GM21515 (cell line): ENCODE results near the gene C1RL.

ENCODE experiments used
- ATAC-seq: cut with Tn5 transposase; IDR thresholded peaks from one replicate; pipeline ENCODE4 v1.9.1; 2021; ENCODE audit not compliant: unreplicated experiment

Gene C1RL

GRCh38 chr12:7108796-7109571 lies at the start of gene C1RL:
C1RL (minus strand) TSS chr12:7109214; CDS start chr12:7109180, 34 bp downstream.
- ATAC-seq: no peak

DNA sequence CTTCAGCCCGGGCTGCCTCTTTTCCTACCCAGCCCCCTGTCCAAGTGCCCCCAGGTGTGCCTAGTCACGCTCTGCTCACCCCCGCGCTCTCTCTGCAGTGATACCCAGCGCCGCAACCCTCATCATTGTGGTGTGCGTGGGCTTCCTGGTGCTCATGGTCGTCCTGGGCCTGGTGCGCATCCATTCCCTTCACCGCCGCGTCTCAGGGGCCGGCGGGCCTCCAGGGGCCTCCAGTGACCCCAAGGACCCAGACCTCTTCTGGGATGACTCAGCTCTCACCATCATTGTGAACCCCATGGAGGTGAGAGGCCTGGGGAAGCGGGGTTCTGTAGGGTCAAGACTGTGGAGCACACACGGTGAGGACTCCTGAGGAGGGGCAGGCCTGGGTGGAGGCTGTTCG lies 48.4 kb upstream of the C1RL start:
- no peak for ATAC-seq

DNA sequence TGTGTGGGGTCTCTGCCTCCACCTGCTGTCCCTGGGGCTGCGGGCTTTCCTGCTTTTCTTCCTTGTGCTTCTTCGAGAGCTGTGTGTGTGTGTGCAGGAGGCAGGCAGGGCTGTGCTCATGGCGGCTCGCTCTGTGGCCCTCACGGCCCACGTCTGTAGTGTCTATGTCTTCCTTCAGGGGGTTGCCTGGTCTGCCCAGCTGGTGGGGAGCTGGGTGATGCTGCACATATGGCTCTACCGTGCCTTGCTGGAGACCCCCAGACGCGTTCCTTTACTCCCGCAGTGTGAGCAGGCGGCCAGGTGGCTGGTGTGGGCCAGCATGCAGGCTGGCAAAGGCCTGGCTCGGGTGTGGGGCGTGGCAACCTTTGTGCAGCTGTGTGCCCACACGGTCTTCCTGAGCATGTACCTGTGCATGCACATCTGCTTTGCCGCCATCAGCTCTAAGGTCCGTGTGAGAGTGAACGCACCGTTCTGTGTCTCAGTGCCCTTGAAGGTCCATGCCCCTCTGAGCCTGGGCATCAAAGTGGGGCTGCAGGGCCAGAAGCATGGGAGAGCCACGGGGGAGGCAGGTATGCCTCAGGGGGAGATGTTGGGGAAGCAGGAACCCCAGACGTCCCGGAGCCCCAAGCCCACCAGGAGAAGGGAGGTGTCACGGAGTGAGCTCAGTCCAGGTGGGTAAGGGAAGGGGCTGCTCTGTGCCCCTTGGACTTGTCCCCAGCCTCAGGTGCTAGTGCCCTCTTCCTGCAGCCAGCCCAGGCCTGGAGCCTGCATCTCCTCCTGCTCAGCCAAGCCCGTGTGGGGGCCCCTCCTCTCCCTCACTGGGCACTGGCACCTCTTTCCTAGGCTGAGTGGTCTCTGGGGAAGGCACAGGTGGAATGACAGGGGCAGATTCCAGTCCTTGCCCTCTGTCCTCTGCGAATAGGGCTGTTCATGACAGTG lies 47.5 kb upstream of the C1RL start:
- no peak for ATAC-seq

DNA sequence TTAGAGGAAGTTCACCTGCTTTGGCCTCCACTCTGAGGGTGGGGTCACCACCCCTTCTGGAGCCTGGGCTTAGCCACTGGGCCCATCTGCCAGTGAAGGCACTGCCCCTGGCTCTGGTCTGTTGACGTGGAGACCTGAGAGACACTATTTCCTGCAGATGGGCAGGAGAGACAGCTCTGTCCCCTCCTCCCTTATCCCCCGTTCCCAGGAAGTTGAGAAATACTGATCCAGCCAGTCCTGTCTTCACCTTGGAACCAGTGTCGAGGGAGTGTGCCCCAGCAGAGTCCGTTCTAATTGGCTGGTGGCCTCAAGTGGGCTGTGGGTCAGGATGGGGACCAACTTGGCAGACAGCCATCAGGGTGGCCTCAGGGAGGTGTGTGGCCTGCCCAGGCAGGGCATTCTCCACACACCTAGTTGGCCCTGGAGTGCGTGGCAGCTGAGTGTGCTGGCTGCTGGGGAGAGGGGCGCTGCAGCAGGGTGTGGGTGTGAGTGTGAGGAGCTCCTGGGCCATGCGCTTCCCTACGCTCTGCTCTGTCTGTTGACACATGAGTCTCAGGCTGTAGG lies 46.5 kb upstream of the C1RL start:
- no peak for ATAC-seq

DNA sequence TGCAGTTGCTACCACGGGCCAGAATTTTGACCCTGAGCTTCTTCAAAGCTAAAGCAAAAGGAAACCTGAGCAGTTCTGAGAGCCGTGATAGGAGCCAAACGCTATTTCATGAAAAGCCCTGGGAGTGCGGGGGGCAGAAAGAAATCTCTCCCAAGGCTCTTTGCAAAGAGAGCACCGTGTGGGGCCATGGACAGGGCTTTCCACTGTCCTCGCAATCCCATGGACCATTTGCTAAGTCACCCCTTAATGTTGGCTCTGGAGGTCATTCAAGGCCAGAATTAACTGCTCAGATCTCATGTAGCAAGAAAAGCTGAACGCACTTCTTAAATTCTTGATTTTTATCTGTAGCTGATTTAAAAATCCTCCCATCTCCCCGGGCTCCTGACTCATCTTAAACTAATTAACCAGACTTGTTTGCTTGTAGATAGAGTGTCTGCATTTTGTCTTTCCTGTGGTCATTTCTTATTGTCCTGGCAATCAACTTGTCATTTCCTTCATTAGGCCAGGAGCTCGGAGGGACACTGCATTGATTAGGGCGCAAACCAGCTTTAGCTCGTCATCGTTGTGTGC lies 46.0 kb upstream of the C1RL start:
- ATAC-seq: no peak

- ATAC-seq: no peak
Observed at GRCh38 chr12:7154042-7154441, 45.0 kb upstream of the C1RL start.

GRCh38 chr12:7152818-7153217 lies 43.8 kb upstream of the C1RL start:
- no peak for ATAC-seq

DNA sequence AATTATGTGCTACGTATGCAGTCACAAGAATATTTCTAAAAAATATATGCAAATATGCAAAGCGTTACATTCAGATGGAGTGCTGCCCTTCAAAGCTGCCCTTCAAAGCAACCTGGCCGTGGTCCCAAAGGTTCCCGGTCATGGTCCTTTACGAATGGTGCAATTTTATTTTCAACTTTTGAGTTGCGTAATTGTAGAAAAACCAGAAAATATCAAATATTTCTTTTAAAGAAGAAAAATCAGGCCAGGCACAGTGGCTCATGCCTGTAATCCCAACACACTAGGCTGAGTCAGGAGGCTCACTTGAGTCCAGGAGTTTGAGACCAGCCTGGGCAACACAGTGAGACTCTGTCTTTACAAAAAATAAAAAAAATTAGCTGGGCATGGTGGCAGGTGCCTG lies 42.5 kb upstream of the C1RL start:
- no peak for ATAC-seq

GRCh38 chr12:7150841-7151240 lies 41.8 kb upstream of the C1RL start:
- ATAC-seq: no peak

DNA sequence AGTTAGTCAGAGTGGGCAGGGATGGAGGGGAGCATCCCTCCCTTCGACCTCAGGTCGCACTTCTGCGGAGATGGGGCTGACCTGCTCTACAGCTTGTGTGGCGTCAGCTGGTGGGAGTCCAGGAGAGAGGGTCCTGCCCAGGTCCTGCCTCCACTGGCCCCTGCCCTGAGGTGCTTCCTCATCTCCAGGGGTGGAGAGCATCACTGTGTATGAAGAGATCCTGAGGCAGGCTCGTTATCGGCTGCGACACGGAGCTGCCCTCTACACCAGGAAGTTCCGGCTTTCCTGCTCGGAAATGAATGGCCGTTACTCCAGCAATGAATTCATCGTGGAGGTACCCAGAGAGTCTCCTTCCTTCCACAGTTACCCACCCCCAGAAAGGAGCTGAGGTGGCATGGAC lies 41.3 kb upstream of the C1RL start:
- ATAC-seq: no peak

- ATAC-seq: no peak
Observed at GRCh38 chr12:7146906-7147305, 37.9 kb upstream of the C1RL start.

DNA sequence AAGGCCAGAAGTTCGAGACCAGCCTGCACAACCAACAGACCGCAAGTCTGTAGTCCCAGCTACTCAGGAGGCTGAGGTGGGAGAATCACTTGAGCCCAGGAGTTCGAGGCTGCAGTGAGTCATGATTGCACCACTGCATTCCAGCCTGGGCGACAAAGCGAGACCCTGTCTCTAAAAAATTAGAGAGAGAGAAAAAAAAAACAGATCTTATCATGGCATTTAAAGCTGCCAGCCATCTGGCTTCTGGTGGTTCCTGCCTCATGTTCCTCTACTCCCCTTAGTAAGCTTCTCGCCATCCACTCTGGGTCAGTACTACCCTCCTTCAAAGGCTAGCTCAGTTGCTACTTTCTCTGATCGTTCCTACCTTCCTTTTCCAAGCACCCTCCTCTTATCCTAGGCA lies 37.2 kb upstream of the C1RL start:
- no peak for ATAC-seq

GRCh38 chr12:7145671-7146070 lies 36.7 kb upstream of the C1RL start:
- ATAC-seq: no peak

GRCh38 chr12:7144414-7145120 lies 35.6 kb upstream of the C1RL start:
- no peak for ATAC-seq

GRCh38 chr12:7143564-7143963 lies 34.5 kb upstream of the C1RL start:
- ATAC-seq: no peak

GRCh38 chr12:7142809-7143465 lies 33.9 kb upstream of the C1RL start:
- no peak for ATAC-seq

DNA sequence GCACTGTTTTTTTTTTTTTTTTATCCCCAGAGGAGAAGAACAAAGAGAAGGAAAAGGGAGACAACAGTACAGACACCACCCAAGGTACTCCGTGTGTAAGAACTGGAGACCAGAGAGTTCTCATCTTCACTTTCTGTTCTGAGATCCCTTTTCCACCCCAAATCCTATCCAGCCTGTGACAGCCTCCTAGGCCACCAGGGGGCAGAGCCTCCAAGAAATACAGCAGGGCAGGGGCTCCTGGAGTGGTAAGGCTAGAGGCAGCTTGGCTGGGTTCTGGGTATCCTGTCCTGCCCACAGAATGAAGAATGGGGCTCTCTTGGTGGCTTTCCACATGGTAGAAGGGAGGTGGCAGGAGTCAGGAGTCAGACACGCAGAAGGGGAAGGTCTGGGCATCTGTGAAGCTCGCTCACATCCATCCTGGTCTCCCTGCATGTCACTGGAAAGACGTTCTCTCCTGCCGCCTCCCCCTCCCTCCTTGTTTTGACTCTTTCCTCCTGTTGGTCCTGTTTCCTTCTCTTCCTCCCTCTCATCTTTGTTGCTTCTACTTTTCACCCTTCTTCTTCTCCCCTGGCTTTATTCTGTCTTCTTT lies 33.1 kb upstream of the C1RL start:
- ATAC-seq: no peak

- ATAC-seq: no peak
Observed at GRCh38 chr12:7141351-7142005, 32.5 kb upstream of the C1RL start.

DNA sequence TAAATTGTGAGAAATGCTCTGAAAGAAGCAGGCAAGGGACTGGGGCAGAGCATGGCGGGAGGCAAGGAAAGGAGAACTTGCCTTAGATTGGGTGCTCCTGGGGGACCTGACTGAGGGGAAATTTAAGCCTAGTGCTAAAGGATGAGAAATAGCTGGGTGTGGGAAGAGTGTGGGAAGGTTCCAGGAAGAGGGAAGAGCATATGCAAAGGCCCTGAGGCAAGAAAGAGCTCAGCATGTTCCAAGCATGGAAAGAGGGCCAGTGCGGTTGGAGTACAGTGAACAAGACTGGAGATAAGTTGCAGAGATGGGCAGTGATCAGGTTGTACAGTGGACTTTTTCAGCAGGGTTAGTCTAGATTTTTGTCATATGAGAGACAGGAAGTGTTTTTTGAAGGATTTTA lies 30.2 kb upstream of the C1RL start:
- ATAC-seq: no peak
